ENCODE results near the gene ANKLE1. TPM values are rescaled to one million over a fixed set of nuclear protein-coding genes. Genes with fewer than 3 reads are reported as not detected.

The ANKLE1 gene
- total and polyA plus RNA-seq, 10 of the 15 experiments (the other 5 are each of a cell fraction or from before 2014, with no cell fraction given), result 2.2 to 17.9 (median 10.9) TPM

GRCh38 chr19:17309198-17309964 lies 27.7 kb downstream of the ANKLE1 start, which contains the start of gene DDA1:
DDA1 (plus strand) TSS chr19:17309563; CDS start chr19:17309655, 92 bp downstream.
- ChIA-PET SMC1A (ENCODE audit: uncharacterized antibody, unreplicated experiment) (interaction anchor here (1.0 to 2.0 kb wide), 3 partner anchors 16 to 27 kb away, joined by 4 to 6 read pairs (median 5); no protein-coding TSS in a partner anchor), CTCF (interaction anchor here (0.8 to 1.8 kb wide), 7 partner anchors 23 to 111 kb away, joined by 3 to 9 read pairs (median 4); partner anchors contain the start of gene BABAM1), POLR2A (interaction anchor here (0.5 to 2.9 kb wide), 13 partner anchors 12 to 110 kb away, joined by 3 to 24 read pairs (median 4); partner anchors contain the start of genes ANO8, BABAM1, BST2 and MVB12A), RAD21 (ENCODE audit: unreplicated experiment) (interaction anchor here (0.8 to 1.5 kb wide), 13 partner anchors 12 to 110 kb away, joined by 3 to 9 read pairs (median 4); partner anchors contain the start of genes ANO8, BABAM1, BST2 and USE1)
- Histone ChIP-seq H2AFZ (ENCODE audit: control insufficient read depth, low read depth, low read length) (peak within 1 kb of the TSS; percentile 72), H3K4me3 (peak within 1 kb of the TSS; percentile 96), H3K9ac (ENCODE audit: control insufficient read depth, insufficient read depth, low read length) (peak within 1 kb of the TSS; percentile 80), H3K9me3 (replicated peaks; ENCODE audit: control insufficient read depth, insufficient read depth, low read length) (no peaks in the 10 kb centered on the region), H3K4me1 (ENCODE audit: control insufficient read depth, insufficient read depth, low read length) (peaks cover 20% of the 10 kb centered on the region), H3K79me2 (ENCODE audit: control insufficient read depth, insufficient read depth, low read length) (peaks cover 37% of the 10 kb centered on the region), H3K27ac (ENCODE audit: control insufficient read depth, insufficient read depth) (peak within 1 kb of the TSS; percentile 88), H3K36me3 (ENCODE audit: control insufficient read depth in 2 of 2, insufficient read depth in 2 of 2, low read length in 1 of 2) (peaks cover under 1 to 9% of the 10 kb centered on the region in 2 experiments; a peak in 3 of 4 replicates), H4K20me1 (ENCODE audit: control insufficient read depth, insufficient read depth) (peaks cover 3% of the 10 kb centered on the region; the same call in 1 of the 2 replicates), H3K4me2 (ENCODE audit: control insufficient read depth, insufficient read depth) (peak within 1 kb of the TSS; percentile 98), H3K27me3 (replicated peaks in 1 of 2; ENCODE audit: control insufficient read depth in 2 of 2, insufficient read depth in 2 of 2, low read length in 1 of 2) (no peaks in the 10 kb centered on the region)
- FAIRE-seq (peak; percentile 100), ATAC-seq (peak; percentile 87), DNase-seq (ENCODE audit: low read depth, low spot score) (peak; percentile 100)
- intact Hi-C loops (cut with micrococcal nuclease; ENCODE audit: unreplicated experiment), result loop anchor here (1.0 to 10.0 kb wide), 2 partner anchors 25 to 415 kb away; partner anchors contain the start of gene ANO8
- in situ Hi-C loops (cut with MboI), result no loop called here
- WGBS (ENCODE audit: insufficient coverage, insufficient replicate concordance, low lambda C conversion rate, missing lambda C conversion rate), result 1% methylated on average over 42 of the region's 46 CpGs
- TSS peak; percentile 65 for BruUV-seq (replicated peaks)
- no peak for TF ChIP-seq MTA3 (IDR thresholded peaks at IDR 0.05; ENCODE audit: borderline replicate concordance, low read length)
- no peak for TF ChIP-seq SUZ12 (IDR thresholded peaks at IDR 0.05; ENCODE audit: unreplicated experiment)
- TF ChIP-seq ZNF207 (IDR thresholded peaks at IDR 0.05; ENCODE audit: borderline replicate concordance), result peak; percentile 57; the same call in 1 of the 2 replicates
- TF ChIP-seq, protein P1, sequence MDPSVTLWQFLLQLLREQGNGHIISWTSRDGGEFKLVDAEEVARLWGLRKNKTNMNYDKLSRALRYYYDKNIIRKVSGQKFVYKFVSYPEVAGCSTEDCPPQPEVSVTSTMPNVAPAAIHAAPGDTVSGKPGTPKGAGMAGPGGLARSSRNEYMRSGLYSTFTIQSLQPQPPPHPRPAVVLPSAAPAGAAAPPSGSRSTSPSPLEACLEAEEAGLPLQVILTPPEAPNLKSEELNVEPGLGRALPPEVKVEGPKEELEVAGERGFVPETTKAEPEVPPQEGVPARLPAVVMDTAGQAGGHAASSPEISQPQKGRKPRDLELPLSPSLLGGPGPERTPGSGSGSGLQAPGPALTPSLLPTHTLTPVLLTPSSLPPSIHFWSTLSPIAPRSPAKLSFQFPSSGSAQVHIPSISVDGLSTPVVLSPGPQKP (IDR thresholded peaks at IDR 0.05; ENCODE audit: low read depth, low read length), result peak; percentile 45; the same call in 1 of the 2 replicates
- no peak for TF ChIP-seq ZNF274 (IDR thresholded peaks at IDR 0.05; ENCODE audit: insufficient read depth, insufficient read length)
- TF ChIP-seq, protein P2, sequence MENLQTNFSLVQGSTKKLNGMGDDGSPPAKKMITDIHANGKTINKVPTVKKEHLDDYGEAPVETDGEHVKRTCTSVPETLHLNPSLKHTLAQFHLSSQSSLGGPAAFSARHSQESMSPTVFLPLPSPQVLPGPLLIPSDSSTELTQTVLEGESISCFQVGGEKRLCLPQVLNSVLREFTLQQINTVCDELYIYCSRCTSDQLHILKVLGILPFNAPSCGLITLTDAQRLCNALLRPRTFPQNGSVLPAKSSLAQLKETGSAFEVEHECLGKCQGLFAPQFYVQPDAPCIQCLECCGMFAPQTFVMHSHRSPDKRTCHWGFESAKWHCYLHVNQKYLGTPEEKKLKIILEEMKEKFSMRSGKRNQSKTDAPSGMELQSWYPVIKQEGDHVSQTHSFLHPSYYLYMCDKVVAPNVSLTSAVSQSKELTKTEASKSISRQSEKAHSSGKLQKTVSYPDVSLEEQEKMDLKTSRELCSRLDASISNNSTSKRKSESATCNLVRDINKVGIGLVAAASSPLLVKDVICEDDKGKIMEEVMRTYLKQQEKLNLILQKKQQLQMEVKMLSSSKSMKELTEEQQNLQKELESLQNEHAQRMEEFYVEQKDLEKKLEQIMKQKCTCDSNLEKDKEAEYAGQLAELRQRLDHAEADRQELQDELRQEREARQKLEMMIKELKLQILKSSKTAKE (IDR thresholded peaks at IDR 0.05; ENCODE audit: low read depth, poor library complexity, severe bottlenecking), result peak; percentile 52
- peak; percentile 95 for TF ChIP-seq NR2C1 (IDR thresholded peaks at IDR 0.05)
- peak; percentile 96 for TF ChIP-seq NR2F1 (conservative IDR thresholded peaks at IDR 0.05)
- TF ChIP-seq MEF2B (IDR thresholded peaks at IDR 0.05; ENCODE audit: partially characterized antibody, poor library complexity, severe bottlenecking), result peak; percentile 9
- TF ChIP-seq SIN3A (IDR thresholded peaks at IDR 0.05; ENCODE audit: low read depth, low read length), result peak; percentile 38; the same call in 1 of the 2 replicates
- TF ChIP-seq HDAC6 (IDR thresholded peaks at IDR 0.05; ENCODE audit: unreplicated experiment), result no peak
- TF ChIP-seq ZNF217 (IDR thresholded peaks at IDR 0.05), result no peak
- TF ChIP-seq EED (IDR thresholded peaks at IDR 0.05; ENCODE audit: low read depth), result no peak
- TF ChIP-seq, protein P3, sequence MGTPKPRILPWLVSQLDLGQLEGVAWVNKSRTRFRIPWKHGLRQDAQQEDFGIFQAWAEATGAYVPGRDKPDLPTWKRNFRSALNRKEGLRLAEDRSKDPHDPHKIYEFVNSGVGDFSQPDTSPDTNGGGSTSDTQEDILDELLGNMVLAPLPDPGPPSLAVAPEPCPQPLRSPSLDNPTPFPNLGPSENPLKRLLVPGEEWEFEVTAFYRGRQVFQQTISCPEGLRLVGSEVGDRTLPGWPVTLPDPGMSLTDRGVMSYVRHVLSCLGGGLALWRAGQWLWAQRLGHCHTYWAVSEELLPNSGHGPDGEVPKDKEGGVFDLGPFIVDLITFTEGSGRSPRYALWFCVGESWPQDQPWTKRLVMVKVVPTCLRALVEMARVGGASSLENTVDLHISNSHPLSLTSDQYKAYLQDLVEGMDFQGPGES (IDR thresholded peaks at IDR 0.05), result peak; percentile 96
- TF ChIP-seq SREBF1 (IDR thresholded peaks at IDR 0.05; ENCODE audit: low read length), result no peak
- peak; percentile 67 for TF ChIP-seq MTA2 (IDR thresholded peaks at IDR 0.05; ENCODE audit: low read depth)
- TF ChIP-seq CBX5 (IDR thresholded peaks at IDR 0.05; ENCODE audit: low read depth), result no peak
- TF ChIP-seq RB1 (IDR thresholded peaks at IDR 0.05; ENCODE audit: borderline replicate concordance), result peak; percentile 62; the same call in 1 of the 2 replicates
- TF ChIP-seq SMC3 (IDR thresholded peaks at IDR 0.05; ENCODE audit: borderline replicate concordance, low read length), result peak; percentile 10; the same call in 1 of the 2 replicates
- no peak for TF ChIP-seq ESRRA (IDR thresholded peaks at IDR 0.05; ENCODE audit: low read length)

All from GM12878 (cell line).